BJ (cell line): ENCODE results near the gene MUC2. TPM values are rescaled to one million over a fixed set of nuclear protein-coding genes. Genes with fewer than 3 reads are reported as not detected.

ENCODE experiments used
- CTCF ChIA-PET: fragments of 350-600 bp; formaldehyde crosslinking; extraction: SDS; loops from one replicate; lab custom pipeline; 2021; ENCODE audit warnings: antibody characterized with exemption, inconsistent platforms; lab: Yijun Ruan, JAX
- POLR2A ChIA-PET: fragments of 300-600 bp; sonication (Branson Sonifier 250); formaldehyde crosslinking; extraction: SDS; loops from one replicate; lab custom pipeline; 2021; ENCODE audit warnings: antibody characterized with exemption; lab: Charles Lee
- DNase-seq: peaks from one replicate; pipeline ENCODE4 v3.0.0-alpha.2; 2011; ENCODE audit warnings: low read depth
- H3K27me3 ChIP-seq: 2 replicates; pipeline ENCODE4 v1.6.0; 2011; ENCODE audit warnings: low read length; ENCODE audit not compliant: control insufficient read depth, insufficient read depth
- H3K36me3 ChIP-seq: 2 replicates; pipeline ENCODE4 v1.5.1; 2011; ENCODE audit warnings: low read length; ENCODE audit not compliant: control insufficient read depth, insufficient read depth
- H3K4me3 ChIP-seq: 2 replicates; pipeline ENCODE4 v1.5.1; 2011; ENCODE audit warnings: low read depth, mild to moderate bottlenecking, control low read depth, low read length
- polyA plus RNA-seq: library from polyadenylated mRNA; depleted of rRNA; stranded (reverse); fragments of >200 nt; gene quantifications from 2 replicates; pipeline ENCODE4 v1.2.3, GENCODE V29; 2011
- TF ChIP-seq, protein P1 (sequence below): IDR thresholded peaks from 2 replicates; pipeline ENCODE4 v1.5.1; 2011; ENCODE audit warnings: low read depth, mild to moderate bottlenecking, control low read depth, inconsistent platforms, low read length, moderate library complexity; ENCODE audit not compliant: insufficient read depth

The MUC2 gene
- polyA plus RNA-seq, 1 experiment = not detected

DNA sequence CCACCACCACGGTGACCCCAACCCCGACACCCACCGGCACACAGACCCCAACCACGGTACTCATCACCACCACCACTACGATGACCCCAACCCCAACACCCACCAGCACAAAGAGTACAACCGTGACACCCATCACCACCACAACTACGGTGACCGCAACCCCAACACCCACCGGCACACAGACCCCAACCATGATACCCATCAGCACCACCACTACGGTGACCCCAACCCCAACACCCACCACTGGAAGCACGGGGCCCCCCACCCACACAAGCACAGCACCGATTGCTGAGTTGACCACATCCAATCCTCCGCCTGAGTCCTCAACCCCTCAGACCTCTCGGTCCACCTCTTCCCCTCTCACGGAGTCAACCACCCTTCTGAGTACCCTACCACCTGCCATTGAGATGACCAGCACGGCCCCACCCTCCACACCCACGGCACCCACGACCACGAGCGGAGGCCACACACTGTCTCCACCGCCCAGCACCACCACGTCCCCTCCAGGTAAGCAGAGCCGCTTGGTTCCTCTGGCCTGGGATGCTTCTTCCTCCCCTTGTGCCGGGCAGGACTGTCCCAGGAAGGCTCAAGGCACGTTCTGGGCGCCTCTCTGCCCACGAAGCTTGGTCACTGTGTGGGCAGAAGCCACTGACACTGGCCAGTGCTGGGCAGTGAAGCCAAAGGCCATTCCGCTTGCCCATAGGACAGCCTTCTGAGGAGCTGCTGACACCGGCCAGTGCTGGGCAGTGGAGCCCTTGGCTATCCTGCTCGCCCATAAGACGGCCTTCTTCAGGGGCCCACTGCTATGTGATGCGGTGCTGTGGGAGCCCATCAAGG lies 25.1 kb downstream of the MUC2 start:
- TF ChIP-seq, protein P1, sequence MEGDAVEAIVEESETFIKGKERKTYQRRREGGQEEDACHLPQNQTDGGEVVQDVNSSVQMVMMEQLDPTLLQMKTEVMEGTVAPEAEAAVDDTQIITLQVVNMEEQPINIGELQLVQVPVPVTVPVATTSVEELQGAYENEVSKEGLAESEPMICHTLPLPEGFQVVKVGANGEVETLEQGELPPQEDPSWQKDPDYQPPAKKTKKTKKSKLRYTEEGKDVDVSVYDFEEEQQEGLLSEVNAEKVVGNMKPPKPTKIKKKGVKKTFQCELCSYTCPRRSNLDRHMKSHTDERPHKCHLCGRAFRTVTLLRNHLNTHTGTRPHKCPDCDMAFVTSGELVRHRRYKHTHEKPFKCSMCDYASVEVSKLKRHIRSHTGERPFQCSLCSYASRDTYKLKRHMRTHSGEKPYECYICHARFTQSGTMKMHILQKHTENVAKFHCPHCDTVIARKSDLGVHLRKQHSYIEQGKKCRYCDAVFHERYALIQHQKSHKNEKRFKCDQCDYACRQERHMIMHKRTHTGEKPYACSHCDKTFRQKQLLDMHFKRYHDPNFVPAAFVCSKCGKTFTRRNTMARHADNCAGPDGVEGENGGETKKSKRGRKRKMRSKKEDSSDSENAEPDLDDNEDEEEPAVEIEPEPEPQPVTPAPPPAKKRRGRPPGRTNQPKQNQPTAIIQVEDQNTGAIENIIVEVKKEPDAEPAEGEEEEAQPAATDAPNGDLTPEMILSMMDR = no peak
- POLR2A ChIA-PET = no interaction called here
- no peak overlapping the region for H3K4me3 ChIP-seq
- CTCF ChIA-PET = no interaction called here
- H3K36me3 ChIP-seq = no peaks in the 10 kb centered on the region
- no peak for DNase-seq
- no peaks in the 10 kb centered on the region for H3K27me3 ChIP-seq

DNA sequence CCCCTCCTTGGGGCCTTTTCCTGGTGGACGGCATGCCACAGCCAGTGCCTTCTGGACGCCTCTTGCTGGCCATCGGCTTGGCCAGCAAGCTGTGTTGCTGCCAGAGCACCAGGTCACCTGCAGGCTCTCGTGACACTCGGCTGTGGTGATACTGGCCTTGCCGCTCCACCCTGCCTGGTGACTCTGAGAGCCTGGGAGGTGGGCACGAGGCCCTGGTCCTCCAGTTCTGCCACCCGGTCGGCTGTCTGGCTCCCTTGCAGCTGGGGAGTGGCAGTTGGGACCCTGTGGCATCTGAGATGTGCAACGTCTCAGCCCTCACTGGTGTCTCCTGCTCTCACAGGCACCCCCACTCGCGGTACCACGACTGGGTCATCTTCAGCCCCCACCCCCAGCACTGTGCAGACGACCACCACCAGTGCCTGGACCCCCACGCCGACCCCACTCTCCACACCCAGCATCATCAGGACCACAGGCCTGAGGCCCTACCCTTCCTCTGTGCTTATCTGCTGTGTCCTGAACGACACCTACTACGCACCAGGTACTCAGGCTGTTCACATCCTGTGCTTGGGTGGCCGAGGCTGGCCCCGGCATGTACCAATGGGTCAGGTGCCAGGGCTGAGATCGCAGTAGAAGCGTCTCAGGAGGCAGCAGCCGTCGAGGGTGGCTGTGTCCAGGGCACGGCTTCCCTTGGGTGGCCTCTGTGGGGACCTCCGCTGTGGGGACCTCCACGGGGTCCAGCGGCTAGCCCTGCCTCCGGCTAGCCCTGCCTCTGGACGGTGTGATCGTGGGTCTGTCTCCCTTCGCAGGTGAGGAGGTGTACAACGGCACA lies 26.0 kb downstream of the MUC2 start:
- no peak overlapping the region for H3K4me3 ChIP-seq
- no peaks in the 10 kb centered on the region for H3K36me3 ChIP-seq
- no peak for DNase-seq
- POLR2A ChIA-PET = no interaction called here
- TF ChIP-seq, protein P1 = no peak
- CTCF ChIA-PET = no interaction called here
- H3K27me3 ChIP-seq = no peaks in the 10 kb centered on the region

DNA sequence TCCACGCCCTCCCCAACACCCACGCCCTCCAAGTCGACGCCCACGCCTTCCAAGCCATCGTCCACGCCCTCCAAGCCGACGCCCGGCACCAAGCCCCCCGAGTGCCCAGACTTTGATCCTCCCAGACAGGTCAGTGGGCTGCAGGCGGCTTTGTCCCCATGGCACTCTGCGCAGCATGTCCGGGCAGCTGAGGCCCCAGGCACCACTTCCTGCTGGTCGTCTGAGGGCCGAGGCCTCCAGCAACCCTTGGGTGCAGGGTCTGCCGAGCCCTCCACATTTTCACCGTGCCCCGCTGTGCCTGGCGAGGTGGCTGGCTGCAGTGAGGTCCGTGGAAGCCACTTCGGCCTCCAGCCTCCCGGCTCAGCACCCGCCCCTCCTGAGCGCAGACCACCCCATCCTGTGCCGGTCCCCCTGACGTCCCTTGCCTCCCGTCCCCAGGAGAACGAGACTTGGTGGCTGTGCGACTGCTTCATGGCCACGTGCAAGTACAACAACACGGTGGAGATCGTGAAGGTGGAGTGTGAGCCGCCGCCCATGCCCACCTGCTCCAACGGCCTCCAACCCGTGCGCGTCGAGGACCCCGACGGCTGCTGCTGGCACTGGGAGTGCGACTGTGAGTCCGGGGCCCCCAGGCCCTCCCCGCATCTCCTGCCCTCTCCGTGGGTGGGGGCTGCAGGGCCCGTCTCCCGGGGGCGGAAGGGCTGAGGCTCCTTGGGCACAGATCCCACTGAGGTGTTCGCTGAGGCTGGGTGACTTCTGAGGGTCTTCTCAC lies 26.8 kb downstream of the MUC2 start:
- no peak for DNase-seq
- Histone ChIP-seq H3K27me3 (no peaks in the 10 kb centered on the region), H3K4me3 (no peak overlapping the region), H3K36me3 (no peaks in the 10 kb centered on the region)
- TF ChIP-seq, protein P1 = no peak
- ChIA-PET POLR2A (no interaction called here), CTCF (no interaction called here)

DNA sequence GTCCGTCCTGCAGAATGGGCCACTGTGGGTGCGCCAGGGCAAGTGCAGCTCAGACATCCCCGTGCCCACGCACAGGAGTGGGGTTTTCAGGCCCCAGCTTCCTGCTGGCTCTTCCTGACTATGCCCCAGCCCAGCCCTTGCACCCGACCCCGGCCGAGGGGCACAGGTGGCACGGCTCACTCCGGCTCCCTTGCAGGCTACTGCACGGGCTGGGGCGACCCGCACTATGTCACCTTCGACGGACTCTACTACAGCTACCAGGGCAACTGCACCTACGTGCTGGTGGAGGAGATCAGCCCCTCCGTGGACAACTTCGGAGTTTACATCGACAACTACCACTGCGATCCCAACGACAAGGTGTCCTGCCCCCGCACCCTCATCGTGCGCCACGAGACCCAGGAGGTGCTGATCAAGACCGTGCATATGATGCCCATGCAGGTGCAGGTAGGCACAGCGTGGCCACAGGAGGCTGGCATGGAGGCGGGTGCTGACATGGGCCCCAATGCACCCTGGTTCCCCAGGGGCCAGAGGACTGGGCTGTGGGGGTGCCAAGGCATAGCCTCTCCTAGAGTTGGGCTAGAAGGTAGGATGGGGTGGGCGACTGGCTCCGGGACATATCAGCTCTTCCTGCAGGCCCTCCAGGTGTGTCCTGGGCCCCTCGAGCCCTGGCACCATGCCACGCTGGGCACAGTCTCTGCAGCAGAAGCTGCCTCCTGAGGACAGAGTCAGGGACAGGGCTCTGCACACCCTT lies 27.7 kb downstream of the MUC2 start:
- ChIA-PET CTCF (no interaction called here), POLR2A (no interaction called here)
- Histone ChIP-seq H3K36me3 (no peaks in the 10 kb centered on the region), H3K27me3 (no peaks in the 10 kb centered on the region), H3K4me3 (no peak overlapping the region)
- DNase-seq = no peak
- TF ChIP-seq, protein P1 = no peak
